PC-3 (cell line): Measurements from ENCODE around the gene FRK. TPM values are rescaled to one million over a fixed set of nuclear protein-coding genes. Genes with fewer than 3 reads are reported as not detected.

Experiments
- ATAC-seq: fragments of 200-7000 bp; cut with Tn5 transposase; 2 replicates; pipeline ENCODE4 v1.9.1; 2020; ENCODE audit warnings: mild to moderate bottlenecking, moderate library complexity
- BruUV-seq: library from RNA; stranded (reverse); fragments of 400-500 nt; replicated peaks from 2 replicates; lab custom pipeline; 2021; lab: Mats Ljungman, UMichigan
- CTCF ChIA-PET: fragments of 300-600 bp; sonication (Branson Sonifier 250); formaldehyde crosslinking; loops from one replicate; lab custom pipeline; 2022; ENCODE audit warnings: antibody characterized with exemption; lab: Charles Lee
- POLR2A ChIA-PET: fragments of 300-600 bp; sonication (Branson Sonifier 250); formaldehyde crosslinking; loops from one replicate; lab custom pipeline; 2022; ENCODE audit warnings: antibody characterized with exemption; ENCODE audit not compliant: unreplicated experiment; lab: Charles Lee
- DNase-seq: peaks from one replicate; pipeline ENCODE4 v3.0.0-alpha.2; 2015
- H2AFZ ChIP-seq: fragments of 300-600 bp; sonication (generic); 2 replicates; pipeline ENCODE4 v1.6.0; 2016; ENCODE audit warnings: antibody characterized with exemption, low read length
- H3F3A ChIP-seq: fragments of 300-600 bp; sonication (generic); one replicate; pipeline ENCODE4 v1.6.0; 2017; ENCODE audit warnings: antibody characterized with exemption, low read length, control low read depth, mild to moderate bottlenecking; ENCODE audit not compliant: unreplicated experiment
- H3K27ac ChIP-seq: fragments of 300-600 bp; sonication (generic); 2 replicates; pipeline ENCODE4 v1.5.1; 2016; ENCODE audit warnings: mild to moderate bottlenecking, low read length
- H3K27me3 ChIP-seq: fragments of 300-600 bp; sonication (generic); 2 replicates; pipeline ENCODE4 v1.6.1; 2016; ENCODE audit warnings: low read length, mixed read lengths
- H3K36me3 ChIP-seq: fragments of 300-600 bp; sonication (generic); 2 replicates; pipeline ENCODE4 v1.6.1; 2016; ENCODE audit warnings: low read depth, mixed run types, low read length, mixed read lengths
- H3K4me1 ChIP-seq: fragments of 300-600 bp; sonication (generic); 2 replicates; pipeline ENCODE4 v1.5.1; 2016; ENCODE audit warnings: low read length; ENCODE audit not compliant: insufficient read depth
- H3K4me2 ChIP-seq: fragments of 300-600 bp; sonication (generic); 2 replicates; pipeline ENCODE4 v1.6.0; 2016; ENCODE audit warnings: low read length
- H3K4me3 ChIP-seq: fragments of 300-600 bp; sonication (generic); 2 replicates; pipeline ENCODE4 v1.5.1; 2016; ENCODE audit warnings: mild to moderate bottlenecking, low read length, mixed read lengths
- H3K79me2 ChIP-seq: fragments of 300-600 bp; sonication (generic); 2 replicates; pipeline ENCODE4 v1.6.1; 2017; ENCODE audit warnings: low read length, mixed read lengths
- H3K9ac ChIP-seq: fragments of 300-600 bp; sonication (generic); 2 replicates; pipeline ENCODE4 v1.6.0; 2016; ENCODE audit warnings: mild to moderate bottlenecking, low read length
- H3K9me2 ChIP-seq: fragments of 300-600 bp; sonication (generic); replicated peaks from 2 replicates; pipeline ENCODE4 v1.6.1; 2016; ENCODE audit warnings: mixed run types, low read length, mixed read lengths
- H3K9me3 ChIP-seq: fragments of 300-600 bp; sonication (generic); 2 replicates; pipeline ENCODE4 v1.6.1; 2016; ENCODE audit warnings: low read length, mixed read lengths
- H4K20me1 ChIP-seq: fragments of 300-600 bp; sonication (generic); 2 replicates; pipeline ENCODE4 v1.6.1; 2016; ENCODE audit warnings: low read length, mixed read lengths
- CTCF ChIP-seq: fragments of 300-600 bp; sonication (generic); conservative IDR thresholded peaks from 2 replicates; pipeline ENCODE4 v1.5.1; 2017; ENCODE audit warnings: antibody characterized with exemption, low read depth, mild to moderate bottlenecking, low read length
- EZH2 ChIP-seq: fragments of 300-600 bp; sonication (generic); IDR thresholded peaks from one replicate; pipeline ENCODE4 v1.6.1; 2017; ENCODE audit warnings: antibody characterized with exemption, mild to moderate bottlenecking, low read length; ENCODE audit not compliant: unreplicated experiment
- EZH2phosphoT487 ChIP-seq: fragments of 300-600 bp; sonication (generic); IDR thresholded peaks from 2 replicates; pipeline ENCODE4 v1.6.1; 2018; ENCODE audit warnings: mild to moderate bottlenecking, antibody characterized with exemption, low read length, borderline replicate concordance
- intact Hi-C: fragments of 100-400 bp; cut with micrococcal nuclease; formaldehyde crosslinking; loops from 2 replicates; pipeline ENCODE4 v1.9.0; 2023
- total RNA-seq: library from RNA; depleted of rRNA; stranded (reverse); fragments of >200 nt; gene quantifications from 2 replicates; pipeline ENCODE4 v1.2.3, GENCODE V29; 2014

FRK gene
- total RNA-seq, 1 experiment from 2014 or later: 0.66 TPM

DNA sequence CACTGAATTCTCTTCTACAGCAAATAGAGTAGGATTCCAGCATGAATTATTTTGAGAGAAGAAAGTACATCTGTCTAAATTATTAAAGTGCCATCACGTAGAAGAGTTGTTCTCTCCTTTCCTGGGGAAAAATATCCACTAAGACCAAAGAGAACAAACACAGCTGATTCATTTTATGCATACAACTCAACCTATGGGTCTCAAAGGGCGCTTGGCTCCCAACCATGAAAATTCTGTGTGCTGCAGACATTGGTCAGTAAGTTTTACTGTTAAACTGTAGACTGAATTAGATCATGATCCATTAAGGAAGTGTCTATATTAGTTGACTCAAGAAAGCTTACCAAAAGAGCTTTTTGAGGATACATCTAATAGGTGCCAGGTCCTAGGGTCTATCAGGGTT is 83.5 kb downstream of the FRK start:
- Histone ChIP-seq H3K4me2 (no peak overlapping the region), H3K27me3 (no peaks in the 10 kb centered on the region), H3K79me2 (no peaks in the 10 kb centered on the region), H3F3A (no peaks in the 10 kb centered on the region), H3K9me3 (no peaks in the 10 kb centered on the region), H3K9ac (no peak overlapping the region), H3K9me2 (no peaks in the 10 kb centered on the region), H3K4me3 (no peak overlapping the region), H2AFZ (no peak overlapping the region), H3K27ac (no peak overlapping the region), H3K36me3 (no peaks in the 10 kb centered on the region), H4K20me1 (no peaks in the 10 kb centered on the region), H3K4me1 (peaks cover 4% of the 10 kb centered on the region; the same call in 1 of the 2 replicates)
- BruUV-seq: no TSS peak
- intact Hi-C loops: no loop called here
- ATAC-seq: no peak
- no peak for TF ChIP-seq EZH2
- TF ChIP-seq EZH2phosphoT487: no peak
- DNase-seq: no peak
- POLR2A ChIA-PET: no interaction called here
- CTCF ChIA-PET: no interaction called here

DNA sequence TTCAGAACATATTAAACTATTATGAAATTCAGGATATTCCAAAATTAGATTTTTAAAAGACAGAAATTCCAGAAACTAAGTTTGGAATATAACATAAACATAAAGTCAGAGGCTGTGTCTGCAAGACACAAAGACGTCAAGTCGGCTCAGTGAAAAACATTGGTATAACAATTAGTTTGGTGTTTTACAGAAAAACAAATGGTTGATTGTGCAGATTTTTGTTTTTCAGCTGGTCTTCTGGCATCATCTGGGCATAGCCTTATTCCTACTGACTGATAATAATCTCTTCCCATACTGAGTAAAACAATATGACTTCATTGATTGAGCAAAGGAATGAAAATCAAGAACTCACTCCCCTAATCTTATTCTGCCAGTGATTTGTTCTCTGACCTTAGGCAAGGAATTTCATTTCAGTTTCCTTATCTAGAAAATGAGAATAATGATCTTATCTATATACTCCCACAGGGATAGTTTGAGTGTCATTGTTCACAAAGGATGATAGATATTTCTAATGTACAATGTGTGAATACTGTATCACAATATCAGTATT is 84.3 kb downstream of the FRK start:
- DNase-seq (no peak), ATAC-seq (no peak)
- no peak overlapping the region for H3K27ac ChIP-seq
- ChIA-PET POLR2A (no interaction called here), CTCF (no interaction called here)
- no peaks in the 10 kb centered on the region for H3K36me3 ChIP-seq
- no peak overlapping the region for H2AFZ ChIP-seq
- intact Hi-C loops: no loop called here
- H3K4me1 ChIP-seq: no peaks in the 10 kb centered on the region
- H3K9ac ChIP-seq: no peak overlapping the region
- no TSS peak for BruUV-seq
- H3K79me2 ChIP-seq: no peaks in the 10 kb centered on the region
- no peaks in the 10 kb centered on the region for H3F3A ChIP-seq
- H3K9me3 ChIP-seq: no peaks in the 10 kb centered on the region
- no peak for TF ChIP-seq EZH2phosphoT487
- no peak for TF ChIP-seq CTCF
- TF ChIP-seq EZH2: no peak
- H4K20me1 ChIP-seq: no peaks in the 10 kb centered on the region
- H3K4me3 ChIP-seq: no peak overlapping the region
- no peak overlapping the region for H3K4me2 ChIP-seq
- no peaks in the 10 kb centered on the region for H3K9me2 ChIP-seq
- H3K27me3 ChIP-seq: no peaks in the 10 kb centered on the region

DNA sequence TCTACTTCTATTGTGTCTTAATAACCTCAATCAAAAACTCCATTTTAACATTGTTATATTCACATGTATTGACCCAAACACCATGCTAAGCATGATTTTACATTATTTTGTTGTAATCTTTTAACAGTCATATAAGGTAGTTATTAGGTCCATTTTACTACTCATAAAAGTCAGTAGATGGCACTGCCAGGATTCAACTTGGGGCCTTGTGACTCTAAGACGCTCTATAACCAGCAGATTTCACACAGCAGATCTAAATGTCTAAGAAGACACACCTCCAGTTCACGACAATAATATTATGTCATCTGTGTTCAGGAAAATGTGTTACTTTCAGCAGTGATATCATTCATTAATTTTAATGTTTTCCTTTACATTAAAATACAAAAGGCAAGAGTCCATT is 88.0 kb downstream of the FRK start:
- no peak overlapping the region for H3K4me2 ChIP-seq
- POLR2A ChIA-PET: no interaction called here
- no peaks in the 10 kb centered on the region for H3K4me1 ChIP-seq
- no peak overlapping the region for H3K27ac ChIP-seq
- no TSS peak for BruUV-seq
- H4K20me1 ChIP-seq: no peaks in the 10 kb centered on the region
- H3K9me2 ChIP-seq: no peaks in the 10 kb centered on the region
- no peaks in the 10 kb centered on the region for H3F3A ChIP-seq
- CTCF ChIA-PET: no interaction called here
- DNase-seq (no peak), ATAC-seq (no peak)
- no peak overlapping the region for H3K9ac ChIP-seq
- H3K27me3 ChIP-seq: no peaks in the 10 kb centered on the region
- TF ChIP-seq CTCF: peak; percentile 25; the same call in 1 of the 2 replicates
- TF ChIP-seq EZH2phosphoT487: no peak
- TF ChIP-seq EZH2: no peak
- no peaks in the 10 kb centered on the region for H3K9me3 ChIP-seq
- no peaks in the 10 kb centered on the region for H3K36me3 ChIP-seq
- no peak overlapping the region for H2AFZ ChIP-seq
- no peaks in the 10 kb centered on the region for H3K79me2 ChIP-seq
- intact Hi-C loops: no loop called here
- no peak overlapping the region for H3K4me3 ChIP-seq
